PC-9 (cell line): ENCODE measurements around the gene CD2AP. TPM values are rescaled to one million over a fixed set of nuclear protein-coding genes. Genes with fewer than 3 reads are reported as not detected.

Source experiments
- BruUV-seq: library from RNA; stranded (reverse); fragments of 400-500 nt; replicated peaks from 2 replicates; lab custom pipeline; 2021; lab: Mats Ljungman, UMichigan
- CTCF ChIA-PET: fragments of 300-600 bp; sonication (Branson Sonifier 250); formaldehyde crosslinking; loops from one replicate; lab custom pipeline; 2022; ENCODE audit warnings: antibody characterized with exemption; lab: Charles Lee
- POLR2A ChIA-PET: fragments of 300-600 bp; sonication (Branson Sonifier 250); formaldehyde crosslinking; loops from one replicate; lab custom pipeline; 2022; ENCODE audit warnings: antibody characterized with exemption; ENCODE audit not compliant: unreplicated experiment; lab: Charles Lee
- DNase-seq, 2 experiments: peaks; one replicate each; pipeline versions ENCODE4 v3.0.0 to v3.0.0-alpha.2; 2015 to 2022; ENCODE audit warnings: mixed read lengths in 1 of 2
- H2AFZ ChIP-seq: fragments of 200-600 bp; sonication (generic); 2 replicates; pipeline ENCODE4 v1.8.1; 2017; ENCODE audit warnings: antibody characterized with exemption
- H3F3A ChIP-seq: fragments of 200-600 bp; sonication (generic); 2 replicates; pipeline ENCODE4 v1.8.1; 2017; ENCODE audit warnings: antibody characterized with exemption, mild to moderate bottlenecking, low read depth; ENCODE audit not compliant: insufficient read depth
- H3K27ac ChIP-seq: fragments of 200-600 bp; sonication (generic); 2 replicates; pipeline ENCODE4 v1.6.1; 2016; ENCODE audit warnings: mixed run types
- H3K27me3 ChIP-seq: fragments of 200-600 bp; sonication (generic); 2 replicates; pipeline ENCODE4 v1.6.1; 2016; ENCODE audit warnings: low read depth, mixed run types; ENCODE audit not compliant: insufficient read depth
- H3K36me3 ChIP-seq: fragments of 200-600 bp; sonication (generic); 2 replicates; pipeline ENCODE4 v1.6.1; 2016; ENCODE audit warnings: low read depth, mixed run types
- H3K4me1 ChIP-seq: fragments of 200-600 bp; sonication (generic); replicated peaks from 2 replicates; pipeline ENCODE4 v1.6.1; 2016; ENCODE audit warnings: mixed run types; ENCODE audit not compliant: insufficient read depth
- H3K4me2 ChIP-seq: fragments of 200-600 bp; sonication (generic); 2 replicates; pipeline ENCODE4 v1.6.1; 2017; ENCODE audit warnings: mixed run types
- H3K4me3 ChIP-seq: fragments of 200-600 bp; sonication (generic); 2 replicates; pipeline ENCODE4 v1.6.1; 2016; ENCODE audit warnings: mixed run types
- H3K79me2 ChIP-seq: fragments of 200-600 bp; sonication (generic); 2 replicates; pipeline ENCODE4 v1.6.1; 2017; ENCODE audit warnings: low read depth, mixed run types
- H3K9me2 ChIP-seq: fragments of 200-600 bp; sonication (generic); 2 replicates; pipeline ENCODE4 v1.8.1; 2017; ENCODE audit warnings: mild to moderate bottlenecking; ENCODE audit not compliant: insufficient read depth
- H3K9me3 ChIP-seq: fragments of 200-600 bp; sonication (generic); 2 replicates; pipeline ENCODE4 v1.8.1; 2016; ENCODE audit warnings: low read depth; ENCODE audit not compliant: insufficient read depth
- H4K20me1 ChIP-seq: fragments of 200-600 bp; sonication (generic); 2 replicates; pipeline ENCODE4 v1.8.1; 2017; ENCODE audit not compliant: insufficient read depth
- EZH2 ChIP-seq: fragments of 200-600 bp; sonication (generic); IDR thresholded peaks from 2 replicates; pipeline ENCODE4 v1.8.0; 2017; ENCODE audit warnings: antibody characterized with exemption, low read depth
- intact Hi-C: fragments of 100-400 bp; cut with micrococcal nuclease; formaldehyde crosslinking; loops from one replicate; pipeline ENCODE4 v1.10.0; 2022; ENCODE audit not compliant: unreplicated experiment
- total RNA-seq: library from RNA; stranded (reverse); gene quantifications from 2 replicates; pipeline ENCODE4 v1.2.3, GENCODE V29; 2021
- TF ChIP-seq, protein P1 (sequence below): fragments of 200-600 bp; sonication (generic); conservative IDR thresholded peaks from 2 replicates; pipeline ENCODE4 v1.6.1; 2017; ENCODE audit warnings: mixed run types, antibody characterized with exemption, mild to moderate bottlenecking, moderate library complexity

CD2AP gene
- total RNA-seq, 1 experiment from 2014 or later: 55.5 TPM

DNA sequence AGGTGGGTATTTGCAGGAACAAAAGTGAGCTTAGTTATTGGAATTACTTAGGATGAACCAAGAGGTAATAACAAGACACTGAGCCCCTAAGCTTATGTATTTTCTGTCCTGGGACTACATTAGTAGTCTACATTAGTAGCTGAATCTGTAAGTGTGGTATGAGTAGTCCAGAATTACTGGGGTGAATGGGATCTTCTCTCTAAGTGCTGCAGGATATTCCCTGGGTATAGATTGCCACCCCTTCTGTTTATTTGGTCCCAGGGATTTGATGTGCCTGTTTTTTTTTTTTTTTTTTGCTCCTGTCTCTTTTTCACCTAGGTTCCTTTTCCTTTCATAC is 5.9 kb downstream of the CD2AP start:
- H3F3A ChIP-seq: peaks cover 13% of the 10 kb centered on the region; the same call in 1 of the 2 replicates
- H4K20me1 ChIP-seq: peaks cover 65% of the 10 kb centered on the region
- H3K4me2 ChIP-seq: peak overlapping the region; percentile 51
- no peak overlapping the region for H3K4me3 ChIP-seq
- intact Hi-C loops: no loop called here
- no TSS peak for BruUV-seq
- no peak for DNase-seq
- no peaks in the 10 kb centered on the region for H3K36me3 ChIP-seq
- H3K79me2 ChIP-seq: peaks cover 100% of the 10 kb centered on the region
- no peaks in the 10 kb centered on the region for H3K27me3 ChIP-seq
- H2AFZ ChIP-seq: no peak overlapping the region
- POLR2A ChIA-PET: interaction anchor here (0.5 to 0.7 kb wide), 2 partner anchors 32 to 737 kb away, joined by 3 to 5 read pairs; partner anchors contain the start of gene ANKRD66
- CTCF ChIA-PET: no interaction called here
- H3K4me1 ChIP-seq: peaks cover 52% of the 10 kb centered on the region
- H3K27ac ChIP-seq: peak overlapping the region; percentile 56
- H3K9me2 ChIP-seq: no peaks in the 10 kb centered on the region
- no peaks in the 10 kb centered on the region for H3K9me3 ChIP-seq
- TF ChIP-seq EZH2: no peak
- TF ChIP-seq, protein P1, sequence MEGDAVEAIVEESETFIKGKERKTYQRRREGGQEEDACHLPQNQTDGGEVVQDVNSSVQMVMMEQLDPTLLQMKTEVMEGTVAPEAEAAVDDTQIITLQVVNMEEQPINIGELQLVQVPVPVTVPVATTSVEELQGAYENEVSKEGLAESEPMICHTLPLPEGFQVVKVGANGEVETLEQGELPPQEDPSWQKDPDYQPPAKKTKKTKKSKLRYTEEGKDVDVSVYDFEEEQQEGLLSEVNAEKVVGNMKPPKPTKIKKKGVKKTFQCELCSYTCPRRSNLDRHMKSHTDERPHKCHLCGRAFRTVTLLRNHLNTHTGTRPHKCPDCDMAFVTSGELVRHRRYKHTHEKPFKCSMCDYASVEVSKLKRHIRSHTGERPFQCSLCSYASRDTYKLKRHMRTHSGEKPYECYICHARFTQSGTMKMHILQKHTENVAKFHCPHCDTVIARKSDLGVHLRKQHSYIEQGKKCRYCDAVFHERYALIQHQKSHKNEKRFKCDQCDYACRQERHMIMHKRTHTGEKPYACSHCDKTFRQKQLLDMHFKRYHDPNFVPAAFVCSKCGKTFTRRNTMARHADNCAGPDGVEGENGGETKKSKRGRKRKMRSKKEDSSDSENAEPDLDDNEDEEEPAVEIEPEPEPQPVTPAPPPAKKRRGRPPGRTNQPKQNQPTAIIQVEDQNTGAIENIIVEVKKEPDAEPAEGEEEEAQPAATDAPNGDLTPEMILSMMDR: no peak

DNA sequence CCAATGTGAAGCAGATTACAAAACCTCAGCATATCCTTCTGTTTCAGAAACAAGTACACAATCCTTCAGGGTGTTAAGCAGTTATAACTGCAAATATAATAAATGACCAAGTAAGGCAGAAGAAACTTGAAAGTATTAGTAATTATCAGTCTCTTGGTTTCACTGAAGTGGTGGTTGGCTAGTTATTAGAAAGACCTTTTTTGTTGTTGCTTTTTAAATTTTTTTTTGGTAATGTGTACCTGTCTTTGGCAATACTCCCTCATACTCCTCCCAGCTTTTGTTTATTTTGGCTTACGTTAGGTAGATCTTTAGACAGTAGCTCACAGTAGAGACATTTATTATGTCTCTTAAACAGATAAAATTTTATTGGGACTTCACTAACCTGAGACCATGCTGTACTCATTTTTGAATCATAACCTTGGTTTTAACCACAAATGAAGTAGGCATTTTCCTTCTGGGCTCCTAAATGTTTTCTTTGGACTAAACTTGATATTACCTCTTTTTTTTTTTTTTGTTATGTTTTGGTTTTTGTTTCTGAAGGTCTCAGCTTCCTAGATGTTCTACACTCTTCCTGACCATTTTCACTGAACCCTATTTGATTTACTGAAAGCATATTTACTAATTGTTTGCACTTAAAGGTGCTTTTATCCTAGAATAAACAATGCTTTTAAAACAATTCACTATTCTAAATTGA is 6.4 kb downstream of the CD2AP start:
- peaks cover 52% of the 10 kb centered on the region for H3K4me1 ChIP-seq
- peak overlapping the region; percentile 56 for H3K27ac ChIP-seq
- DNase-seq: peak in 1 of 2 experiments; percentile 62
- intact Hi-C loops: no loop called here
- no peaks in the 10 kb centered on the region for H3K27me3 ChIP-seq
- BruUV-seq: no TSS peak
- no peaks in the 10 kb centered on the region for H3K36me3 ChIP-seq
- ChIA-PET POLR2A (interaction anchor here (0.5 to 0.7 kb wide), 3 partner anchors 33 to 737 kb away, joined by 3 to 5 read pairs (median 5); partner anchors contain the start of gene ANKRD66), CTCF (interaction anchor here (0.7 kb wide), 1 partner anchor 71 kb away, joined by 4 read pairs; no protein-coding TSS in a partner anchor)
- H3K9me2 ChIP-seq: no peaks in the 10 kb centered on the region
- no peak overlapping the region for H2AFZ ChIP-seq
- H3K9me3 ChIP-seq: no peaks in the 10 kb centered on the region
- H3K4me3 ChIP-seq: no peak overlapping the region
- peaks cover 13% of the 10 kb centered on the region; the same call in 1 of the 2 replicates for H3F3A ChIP-seq
- H4K20me1 ChIP-seq: peaks cover 65% of the 10 kb centered on the region
- H3K79me2 ChIP-seq: peaks cover 100% of the 10 kb centered on the region
- TF ChIP-seq EZH2: no peak
- TF ChIP-seq, protein P1: no peak
- H3K4me2 ChIP-seq: peak overlapping the region; percentile 51

DNA sequence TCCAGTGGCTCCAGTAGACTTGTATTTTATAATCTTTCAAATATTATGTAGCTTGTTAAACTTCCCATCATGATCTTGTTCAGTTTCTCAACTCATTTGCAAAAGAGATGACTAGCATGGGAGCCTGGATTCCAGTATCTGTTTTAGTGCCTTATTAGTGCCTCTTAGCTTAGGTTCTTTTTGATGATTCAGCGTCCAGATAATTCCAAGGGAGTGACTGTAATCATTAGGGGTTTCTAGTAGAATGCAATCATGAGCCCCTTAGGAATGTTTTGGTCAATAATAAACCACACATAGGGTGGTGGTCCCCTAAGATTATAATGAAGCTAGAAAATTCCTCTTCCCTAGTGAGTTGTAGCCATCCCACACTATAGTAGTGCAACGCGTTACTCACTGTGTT is 7.0 kb downstream of the CD2AP start:
- Histone ChIP-seq H3F3A (peaks cover 13% of the 10 kb centered on the region; the same call in 1 of the 2 replicates), H3K27me3 (no peaks in the 10 kb centered on the region), H2AFZ (no peak overlapping the region), H3K27ac (peak overlapping the region; percentile 56), H4K20me1 (peaks cover 65% of the 10 kb centered on the region), H3K9me2 (no peaks in the 10 kb centered on the region), H3K4me3 (no peak overlapping the region), H3K79me2 (peaks cover 100% of the 10 kb centered on the region), H3K9me3 (no peaks in the 10 kb centered on the region), H3K36me3 (no peaks in the 10 kb centered on the region), H3K4me1 (peaks cover 50% of the 10 kb centered on the region), H3K4me2 (peak overlapping the region; percentile 51; the same call in 1 of the 2 replicates)
- TF ChIP-seq EZH2: no peak
- TF ChIP-seq, protein P1: no peak
- CTCF ChIA-PET: interaction anchor here (0.7 kb wide), 1 partner anchor 72 kb away, joined by 4 read pairs; no protein-coding TSS in a partner anchor
- no TSS peak for BruUV-seq
- DNase-seq: no peak
- intact Hi-C loops: no loop called here
- POLR2A ChIA-PET: interaction anchor here (0.7 kb wide), 1 partner anchor 48 kb away, joined by 5 read pairs; no protein-coding TSS in a partner anchor
